ENCODE results near the gene SSUH2. TPM values are rescaled to one million over a fixed set of nuclear protein-coding genes. Genes with fewer than 3 reads are reported as not detected.

SSUH2 gene
- total RNA-seq, 1 experiment from 2014 or later: 0.94 TPM

- Mint-ChIP-seq H3K36me3 (no peaks in the 10 kb centered on the region), H3K27ac (no peak overlapping the region), H3K4me3 (no peak overlapping the region), H3K4me1 (no peaks in the 10 kb centered on the region), H3K9me3 (no peaks in the 10 kb centered on the region), H3K27me3 (ENCODE audit: low read depth) (no peaks in the 10 kb centered on the region; the same call in none of the 2 replicates)
- CTCF ChIA-PET: interaction anchor here (1.1 kb wide), 1 partner anchor 17 kb away, joined by 4 read pairs; no protein-coding TSS in a partner anchor
- no peak for TF ChIP-seq NFATC4 (CRISPR knock-in tag; IDR thresholded peaks at IDR 0.05)
- no peak for TF ChIP-seq AFF4 (CRISPR knock-in tag; IDR thresholded peaks at IDR 0.05; ENCODE audit: borderline replicate concordance)
- TF ChIP-seq MYBL2 (CRISPR knock-in tag; IDR thresholded peaks at IDR 0.05): no peak
- no peak for TF ChIP-seq NR1H2 (CRISPR knock-in tag; IDR thresholded peaks at IDR 0.05)
- no peak for DNase-seq (ENCODE audit: low spot score)
- ATAC-seq: no peak
- POLR2A ChIA-PET: no interaction called here
These were observed 1.8 kb upstream of the SSUH2 start for GRCh38 chr3:8646313-8646938.

DNA sequence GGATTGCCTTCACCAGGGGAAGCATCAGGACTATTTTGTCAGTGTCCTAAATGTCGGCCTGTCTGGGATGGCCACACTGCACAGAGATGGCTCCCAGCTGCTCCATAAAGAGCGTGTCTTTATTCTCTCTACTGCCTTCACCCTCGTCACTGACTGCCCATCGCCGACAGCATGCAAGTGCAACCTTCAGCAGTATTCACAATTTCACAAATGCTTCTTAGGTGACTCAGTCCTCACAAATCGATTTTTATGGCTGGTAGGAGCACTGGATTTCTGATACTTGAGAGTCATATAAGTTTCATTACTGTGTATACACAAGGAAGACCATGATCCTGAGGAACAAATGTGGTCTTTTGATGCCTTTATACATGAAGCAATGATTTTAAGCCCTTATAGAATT lies 1.1 kb upstream of the SSUH2 start:
- Mint-ChIP-seq H3K27me3 (ENCODE audit: low read depth) (no peaks in the 10 kb centered on the region; the same call in 1 of the 2 replicates), H3K27ac (no peak overlapping the region), H3K4me1 (no peaks in the 10 kb centered on the region), H3K9me3 (no peaks in the 10 kb centered on the region), H3K36me3 (no peaks in the 10 kb centered on the region), H3K4me3 (no peak overlapping the region)
- no peak for ATAC-seq
- CTCF ChIA-PET: interaction anchor here (1.1 kb wide), 1 partner anchor 18 kb away, joined by 4 read pairs; no protein-coding TSS in a partner anchor
- DNase-seq (ENCODE audit: low spot score): no peak
- TF ChIP-seq, protein P1, sequence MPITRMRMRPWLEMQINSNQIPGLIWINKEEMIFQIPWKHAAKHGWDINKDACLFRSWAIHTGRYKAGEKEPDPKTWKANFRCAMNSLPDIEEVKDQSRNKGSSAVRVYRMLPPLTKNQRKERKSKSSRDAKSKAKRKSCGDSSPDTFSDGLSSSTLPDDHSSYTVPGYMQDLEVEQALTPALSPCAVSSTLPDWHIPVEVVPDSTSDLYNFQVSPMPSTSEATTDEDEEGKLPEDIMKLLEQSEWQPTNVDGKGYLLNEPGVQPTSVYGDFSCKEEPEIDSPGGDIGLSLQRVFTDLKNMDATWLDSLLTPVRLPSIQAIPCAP (CRISPR knock-in tag; IDR thresholded peaks at IDR 0.05): no peak
- TF ChIP-seq CBFB (CRISPR knock-in tag; IDR thresholded peaks at IDR 0.05; ENCODE audit: low read depth) (no peak), FOXP1 (CRISPR knock-in tag; IDR thresholded peaks at IDR 0.05; ENCODE audit: borderline replicate concordance) (no peak), MYBL2 (CRISPR knock-in tag; IDR thresholded peaks at IDR 0.05) (no peak), HMGA2 (CRISPR knock-in tag; IDR thresholded peaks at IDR 0.05) (no peak), PRRX2 (CRISPR knock-in tag; IDR thresholded peaks at IDR 0.05) (no peak), ATF1 (CRISPR knock-in tag; IDR thresholded peaks at IDR 0.05) (no peak), GTF2I (CRISPR knock-in tag; conservative IDR thresholded peaks at IDR 0.05) (no peak), JAZF1 (CRISPR knock-in tag; IDR thresholded peaks at IDR 0.05) (no peak), STAT6 (CRISPR knock-in tag; conservative IDR thresholded peaks at IDR 0.05; ENCODE audit: low read depth) (no peak), SMAD3 (CRISPR knock-in tag; IDR thresholded peaks at IDR 0.05; ENCODE audit: borderline replicate concordance) (no peak)
- TF ChIP-seq, protein P2, sequence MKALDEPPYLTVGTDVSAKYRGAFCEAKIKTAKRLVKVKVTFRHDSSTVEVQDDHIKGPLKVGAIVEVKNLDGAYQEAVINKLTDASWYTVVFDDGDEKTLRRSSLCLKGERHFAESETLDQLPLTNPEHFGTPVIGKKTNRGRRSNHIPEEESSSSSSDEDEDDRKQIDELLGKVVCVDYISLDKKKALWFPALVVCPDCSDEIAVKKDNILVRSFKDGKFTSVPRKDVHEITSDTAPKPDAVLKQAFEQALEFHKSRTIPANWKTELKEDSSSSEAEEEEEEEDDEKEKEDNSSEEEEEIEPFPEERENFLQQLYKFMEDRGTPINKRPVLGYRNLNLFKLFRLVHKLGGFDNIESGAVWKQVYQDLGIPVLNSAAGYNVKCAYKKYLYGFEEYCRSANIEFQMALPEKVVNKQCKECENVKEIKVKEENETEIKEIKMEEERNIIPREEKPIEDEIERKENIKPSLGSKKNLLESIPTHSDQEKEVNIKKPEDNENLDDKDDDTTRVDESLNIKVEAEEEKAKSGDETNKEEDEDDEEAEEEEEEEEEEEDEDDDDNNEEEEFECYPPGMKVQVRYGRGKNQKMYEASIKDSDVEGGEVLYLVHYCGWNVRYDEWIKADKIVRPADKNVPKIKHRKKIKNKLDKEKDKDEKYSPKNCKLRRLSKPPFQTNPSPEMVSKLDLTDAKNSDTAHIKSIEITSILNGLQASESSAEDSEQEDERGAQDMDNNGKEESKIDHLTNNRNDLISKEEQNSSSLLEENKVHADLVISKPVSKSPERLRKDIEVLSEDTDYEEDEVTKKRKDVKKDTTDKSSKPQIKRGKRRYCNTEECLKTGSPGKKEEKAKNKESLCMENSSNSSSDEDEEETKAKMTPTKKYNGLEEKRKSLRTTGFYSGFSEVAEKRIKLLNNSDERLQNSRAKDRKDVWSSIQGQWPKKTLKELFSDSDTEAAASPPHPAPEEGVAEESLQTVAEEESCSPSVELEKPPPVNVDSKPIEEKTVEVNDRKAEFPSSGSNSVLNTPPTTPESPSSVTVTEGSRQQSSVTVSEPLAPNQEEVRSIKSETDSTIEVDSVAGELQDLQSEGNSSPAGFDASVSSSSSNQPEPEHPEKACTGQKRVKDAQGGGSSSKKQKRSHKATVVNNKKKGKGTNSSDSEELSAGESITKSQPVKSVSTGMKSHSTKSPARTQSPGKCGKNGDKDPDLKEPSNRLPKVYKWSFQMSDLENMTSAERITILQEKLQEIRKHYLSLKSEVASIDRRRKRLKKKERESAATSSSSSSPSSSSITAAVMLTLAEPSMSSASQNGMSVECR (CRISPR knock-in tag; IDR thresholded peaks at IDR 0.05; ENCODE audit: borderline replicate concordance): no peak
- TF ChIP-seq, protein P3, sequence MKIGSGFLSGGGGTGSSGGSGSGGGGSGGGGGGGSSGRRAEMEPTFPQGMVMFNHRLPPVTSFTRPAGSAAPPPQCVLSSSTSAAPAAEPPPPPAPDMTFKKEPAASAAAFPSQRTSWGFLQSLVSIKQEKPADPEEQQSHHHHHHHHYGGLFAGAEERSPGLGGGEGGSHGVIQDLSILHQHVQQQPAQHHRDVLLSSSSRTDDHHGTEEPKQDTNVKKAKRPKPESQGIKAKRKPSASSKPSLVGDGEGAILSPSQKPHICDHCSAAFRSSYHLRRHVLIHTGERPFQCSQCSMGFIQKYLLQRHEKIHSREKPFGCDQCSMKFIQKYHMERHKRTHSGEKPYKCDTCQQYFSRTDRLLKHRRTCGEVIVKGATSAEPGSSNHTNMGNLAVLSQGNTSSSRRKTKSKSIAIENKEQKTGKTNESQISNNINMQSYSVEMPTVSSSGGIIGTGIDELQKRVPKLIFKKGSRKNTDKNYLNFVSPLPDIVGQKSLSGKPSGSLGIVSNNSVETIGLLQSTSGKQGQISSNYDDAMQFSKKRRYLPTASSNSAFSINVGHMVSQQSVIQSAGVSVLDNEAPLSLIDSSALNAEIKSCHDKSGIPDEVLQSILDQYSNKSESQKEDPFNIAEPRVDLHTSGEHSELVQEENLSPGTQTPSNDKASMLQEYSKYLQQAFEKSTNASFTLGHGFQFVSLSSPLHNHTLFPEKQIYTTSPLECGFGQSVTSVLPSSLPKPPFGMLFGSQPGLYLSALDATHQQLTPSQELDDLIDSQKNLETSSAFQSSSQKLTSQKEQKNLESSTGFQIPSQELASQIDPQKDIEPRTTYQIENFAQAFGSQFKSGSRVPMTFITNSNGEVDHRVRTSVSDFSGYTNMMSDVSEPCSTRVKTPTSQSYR (CRISPR knock-in tag; IDR thresholded peaks at IDR 0.05): no peak
- POLR2A ChIA-PET: no interaction called here
